HepG2 (cell line): Measurements from ENCODE around the gene AP2S1. TPM values are rescaled to one million over a fixed set of nuclear protein-coding genes. Genes with fewer than 3 reads are reported as not detected.

Experiments used
- BCL6 ChIP-seq: IDR thresholded peaks from 2 replicates; pipeline ENCODE4 v1.6.1; 2016; ENCODE audit warnings: missing genetic modification reagents, missing compliant biosample characterization
- ESRRA ChIP-seq: sonication (generic); formaldehyde crosslinking; IDR thresholded peaks from 2 replicates; pipeline ENCODE4 v1.5.1; 2020; ENCODE audit warnings: mild to moderate bottlenecking, low read depth, missing genetic modification reagents
- FOXK1 ChIP-seq: sonication (generic); formaldehyde crosslinking; IDR thresholded peaks from 2 replicates; pipeline ENCODE4 v1.4.0; 2020; ENCODE audit warnings: low read depth, missing genetic modification reagents, borderline replicate concordance
- GABPA ChIP-seq, 2 experiments: IDR thresholded peaks; 2 replicates each; pipeline ENCODE4 v1.6.1; 2011 to 2016; ENCODE audit warnings: low read depth in 2 of 2, low read length in 1 of 2, missing biosample characterization in 1 of 2, missing genetic modification characterization in 1 of 2
- GFI1 ChIP-seq: sonication (generic); formaldehyde crosslinking; IDR thresholded peaks from 2 replicates; pipeline ENCODE4 v1.5.0; 2020; ENCODE audit warnings: missing genetic modification reagents, mild to moderate bottlenecking, borderline replicate concordance
- JARID2 ChIP-seq: sonication (generic); formaldehyde crosslinking; IDR thresholded peaks from 2 replicates; pipeline ENCODE4 v1.8.1; 2023; ENCODE audit warnings: missing genetic modification reagents, inconsistent platforms; ENCODE audit not compliant: insufficient replicate concordance
- MAFF ChIP-seq: IDR thresholded peaks from 2 replicates; pipeline ENCODE4 v1.6.1; 2011; ENCODE audit warnings: low read depth, low read length, improper control_type of control experiment
- RBFOX2 ChIP-seq: fragments of 200-400 bp; formaldehyde crosslinking; IDR thresholded peaks from 2 replicates; pipeline ENCODE4 v1.6.1; 2017; ENCODE audit warnings: low read depth, mild to moderate bottlenecking, low read length
- TMF1 ChIP-seq: sonication (generic); formaldehyde crosslinking; IDR thresholded peaks from 2 replicates; pipeline ENCODE4 v1.8.1; 2022; ENCODE audit warnings: low read depth, missing genetic modification reagents
- ZNF121 ChIP-seq: sonication (generic); formaldehyde crosslinking; IDR thresholded peaks from 2 replicates; pipeline ENCODE4 v1.5.0; 2020; ENCODE audit warnings: mild to moderate bottlenecking, missing genetic modification reagents
- ZNF225 ChIP-seq: sonication (generic); formaldehyde crosslinking; IDR thresholded peaks from 2 replicates; pipeline ENCODE4 v1.4.0; 2020; ENCODE audit warnings: mild to moderate bottlenecking, missing genetic modification reagents
- ZNF296 ChIP-seq: sonication (generic); formaldehyde crosslinking; conservative IDR thresholded peaks from 2 replicates; pipeline ENCODE4 v1.5.0; 2020; ENCODE audit warnings: mild to moderate bottlenecking, missing genetic modification reagents
- ZNF317 ChIP-seq: sonication (generic); formaldehyde crosslinking; IDR thresholded peaks from 2 replicates; pipeline ENCODE4 v1.5.0; 2020; ENCODE audit warnings: mild to moderate bottlenecking, missing genetic modification reagents
- ZNF468 ChIP-seq: sonication (generic); formaldehyde crosslinking; IDR thresholded peaks from 2 replicates; pipeline ENCODE4 v1.8.0; 2022; ENCODE audit warnings: mild to moderate bottlenecking, moderate library complexity, missing genetic modification reagents
- ZNF484 ChIP-seq: sonication (generic); formaldehyde crosslinking; IDR thresholded peaks from 2 replicates; pipeline ENCODE4 v1.5.1; 2020; ENCODE audit warnings: mild to moderate bottlenecking, low read depth, missing genetic modification reagents, borderline replicate concordance
- ZSCAN12 ChIP-seq: sonication (generic); formaldehyde crosslinking; IDR thresholded peaks from 2 replicates; pipeline ENCODE4 v1.9.0; 2021; ENCODE audit warnings: mild to moderate bottlenecking, missing genetic modification reagents
- polyA plus RNA-seq, 8 experiments: library from polyadenylated mRNA; depleted of rRNA in 3 of 8; stranded (reverse) in 7 of 8; unstranded in 1 of 8; fragments of >200 nt; fragmentation: Illumina TruSeq in 4 of 8; extraction: Trizol in 4 of 8; gene quantifications; 2 replicates each; pipeline versions ENCODE4 v1.2.1 to v1.2.3, GENCODE V29; 2011 to 2016; ENCODE audit warnings: low read depth in 4 of 8, missing spikeins in 1 of 8, mixed read lengths in 1 of 8; ENCODE audit not compliant: insufficient read depth in 1 of 8
- total RNA-seq, 5 experiments: library from RNA; depleted of rRNA; stranded (reverse); fragments of >200 nt; fragmentation: Illumina TruSeq; extraction: Trizol; gene quantifications; 2 replicates each; pipeline ENCODE4 v1.2.3, GENCODE V29; 2016; ENCODE audit warnings: low read depth in 1 of 5
- TF ChIP-seq, protein P1 (sequence below): sonication (generic); formaldehyde crosslinking; IDR thresholded peaks from 2 replicates; pipeline ENCODE4 v1.4.0; 2020; ENCODE audit warnings: mild to moderate bottlenecking, missing genetic modification reagents, borderline replicate concordance
- TF ChIP-seq, protein P2 (sequence below): sonication (generic); formaldehyde crosslinking; IDR thresholded peaks from 2 replicates; pipeline ENCODE4 v1.8.1; 2023; ENCODE audit warnings: mild to moderate bottlenecking, missing genetic modification reagents, borderline replicate concordance
- TF ChIP-seq, protein P3 (sequence below): IDR thresholded peaks from 2 replicates; pipeline ENCODE4 v1.6.1; 2016; ENCODE audit warnings: low read depth, borderline replicate concordance
- TF ChIP-seq, protein P4 (sequence below): IDR thresholded peaks from 2 replicates; pipeline ENCODE4 v1.6.1; 2016; ENCODE audit warnings: missing biosample characterization, missing genetic modification reagents, low read depth
- TF ChIP-seq, protein P5 (sequence below): sonication (generic); formaldehyde crosslinking; IDR thresholded peaks from 2 replicates; pipeline ENCODE4 v1.4.0; 2020; ENCODE audit warnings: missing genetic modification reagents
- TF ChIP-seq, protein P6 (sequence below): sonication (generic); formaldehyde crosslinking; IDR thresholded peaks from 2 replicates; pipeline ENCODE4 v1.4.0; 2020; ENCODE audit warnings: mild to moderate bottlenecking, missing genetic modification reagents
- TF ChIP-seq, protein P7 (sequence below): sonication (generic); formaldehyde crosslinking; IDR thresholded peaks from 2 replicates; pipeline ENCODE4 v1.4.0; 2020; ENCODE audit warnings: missing genetic modification reagents

The AP2S1 gene
- total and polyA plus RNA-seq, 2 of the 13 experiments (the other 11 are each of a cell fraction or from before 2014, with no cell fraction given) = 45.2 to 86.1 TPM

DNA sequence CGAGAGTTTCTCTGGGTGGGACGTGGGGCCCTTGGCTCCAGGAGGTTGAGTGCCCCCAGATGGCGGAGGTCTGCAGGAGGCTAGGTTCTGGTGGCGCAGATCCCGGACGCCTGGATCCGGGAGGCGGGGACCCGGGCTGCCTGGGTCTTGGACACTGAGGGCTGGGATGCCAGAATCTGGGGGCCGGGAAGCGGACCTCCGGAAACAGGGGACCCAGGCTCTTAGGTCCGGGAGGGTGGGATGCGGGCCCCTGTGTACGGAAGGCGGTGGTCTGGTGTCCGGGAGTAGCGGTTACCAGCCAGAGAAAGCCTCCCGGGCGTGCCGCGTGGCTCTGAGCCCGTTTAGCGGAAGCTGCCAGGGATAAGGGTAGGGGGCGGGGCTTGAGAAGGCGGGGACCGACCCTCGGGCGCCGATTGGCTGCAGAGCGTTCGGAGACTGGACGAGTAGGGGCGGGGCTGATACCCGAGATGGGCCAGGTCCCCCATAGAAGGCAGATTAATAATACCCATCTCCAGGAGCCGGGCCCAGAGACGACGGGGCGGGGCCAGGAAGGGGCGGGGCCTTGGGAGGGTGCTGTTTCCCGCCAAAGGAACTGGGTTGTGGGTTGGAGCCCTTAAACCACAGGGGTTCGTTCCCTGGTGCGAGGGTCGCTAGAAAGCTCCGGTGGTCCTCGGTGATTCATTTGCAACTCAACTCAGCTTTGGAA, 62.2 kb downstream of the AP2S1 start, which contains the start of gene SLC1A5 (continued):
- TF ChIP-seq ZSCAN12 (CRISPR knock-in tag) (peak; percentile 74), ZNF225 (no peak), JARID2 (CRISPR knock-in tag) (peak; percentile 91), ZNF484 (CRISPR knock-in tag) (no peak), TMF1 (CRISPR knock-in tag) (no peak), ZNF121 (CRISPR knock-in tag) (0 out of 2 replicates have a peak, but pooled peaks have one; percentile 30), MAFF (no peak), RBFOX2 (peak; percentile 94), ZNF296 (CRISPR knock-in tag) (no peak), ZNF468 (CRISPR knock-in tag) (no peak), GABPA (IDR thresholded peaks at IDR 0.05; ENCODE audit: low read depth, low read length) (peak; percentile 25; the same call in 1 of the 2 replicates), GABPA (CRISPR knock-in tag; IDR thresholded peaks at IDR 0.05; ENCODE audit: low read depth) (peak; percentile 74), ESRRA (CRISPR knock-in tag) (peak; percentile 25; the same call in 1 of the 2 replicates), GFI1 (peak; percentile 55; the same call in 1 of the 2 replicates), BCL6 (CRISPR knock-in tag) (peak; percentile 45; the same call in 1 of the 2 replicates), FOXK1 (CRISPR knock-in tag) (peak; percentile 82; the same call in 1 of the 2 replicates), ZNF317 (CRISPR knock-in tag) (peak; percentile 48; the same call in 1 of the 2 replicates)
- TF ChIP-seq, protein P1, sequence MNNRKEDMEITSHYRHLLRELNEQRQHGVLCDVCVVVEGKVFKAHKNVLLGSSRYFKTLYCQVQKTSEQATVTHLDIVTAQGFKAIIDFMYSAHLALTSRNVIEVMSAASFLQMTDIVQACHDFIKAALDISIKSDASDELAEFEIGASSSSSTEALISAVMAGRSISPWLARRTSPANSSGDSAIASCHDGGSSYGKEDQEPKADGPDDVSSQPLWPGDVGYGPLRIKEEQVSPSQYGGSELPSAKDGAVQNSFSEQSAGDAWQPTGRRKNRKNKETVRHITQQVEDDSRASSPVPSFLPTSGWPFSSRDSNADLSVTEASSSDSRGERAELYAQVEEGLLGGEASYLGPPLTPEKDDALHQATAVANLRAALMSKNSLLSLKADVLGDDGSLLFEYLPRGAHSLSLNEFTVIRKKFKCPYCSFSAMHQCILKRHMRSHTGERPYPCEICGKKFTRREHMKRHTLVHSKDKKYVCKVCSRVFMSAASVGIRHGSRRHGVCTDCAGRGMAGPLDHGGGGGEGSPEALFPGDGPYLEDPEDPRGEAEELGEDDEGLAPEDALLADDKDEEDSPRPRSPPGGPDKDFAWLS (CRISPR knock-in tag) = no peak
- TF ChIP-seq, protein P2, sequence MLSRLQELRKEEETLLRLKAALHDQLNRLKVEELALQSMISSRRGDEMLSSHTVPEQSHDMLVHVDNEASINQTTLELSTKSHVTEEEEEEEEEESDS (CRISPR knock-in tag) = no peak
- TF ChIP-seq, protein P3, sequence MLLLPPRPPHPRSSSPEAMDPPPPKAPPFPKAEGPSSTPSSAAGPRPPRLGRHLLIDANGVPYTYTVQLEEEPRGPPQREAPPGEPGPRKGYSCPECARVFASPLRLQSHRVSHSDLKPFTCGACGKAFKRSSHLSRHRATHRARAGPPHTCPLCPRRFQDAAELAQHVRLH = peak; percentile 91
- TF ChIP-seq, protein P4, sequence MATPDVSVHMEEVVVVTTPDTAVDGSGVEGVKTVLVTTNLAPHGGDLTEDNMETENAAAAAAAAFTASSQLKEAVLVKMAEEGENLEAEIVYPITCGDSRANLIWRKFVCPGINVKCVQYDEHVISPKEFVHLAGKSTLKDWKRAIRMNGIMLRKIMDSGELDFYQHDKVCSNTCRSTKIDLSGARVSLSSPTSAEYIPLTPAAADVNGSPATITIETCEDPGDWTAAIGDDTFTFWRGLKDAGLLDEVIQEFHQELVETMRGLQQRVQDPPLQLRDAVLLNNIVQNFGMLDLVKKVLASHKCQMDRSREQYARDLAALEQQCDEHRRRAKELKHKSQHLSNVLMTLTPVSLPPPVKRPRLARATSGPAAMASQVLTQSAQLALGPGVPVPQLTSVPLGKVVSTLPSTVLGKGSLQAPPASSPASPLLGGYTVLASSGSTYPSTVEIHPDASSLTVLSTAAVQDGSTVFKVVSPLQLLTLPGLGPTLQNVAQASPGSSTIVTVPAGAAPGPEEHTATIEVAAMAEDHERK (CRISPR knock-in tag) = no peak
- TF ChIP-seq, protein P5, sequence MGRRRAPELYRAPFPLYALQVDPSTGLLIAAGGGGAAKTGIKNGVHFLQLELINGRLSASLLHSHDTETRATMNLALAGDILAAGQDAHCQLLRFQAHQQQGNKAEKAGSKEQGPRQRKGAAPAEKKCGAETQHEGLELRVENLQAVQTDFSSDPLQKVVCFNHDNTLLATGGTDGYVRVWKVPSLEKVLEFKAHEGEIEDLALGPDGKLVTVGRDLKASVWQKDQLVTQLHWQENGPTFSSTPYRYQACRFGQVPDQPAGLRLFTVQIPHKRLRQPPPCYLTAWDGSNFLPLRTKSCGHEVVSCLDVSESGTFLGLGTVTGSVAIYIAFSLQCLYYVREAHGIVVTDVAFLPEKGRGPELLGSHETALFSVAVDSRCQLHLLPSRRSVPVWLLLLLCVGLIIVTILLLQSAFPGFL (CRISPR knock-in tag) = no peak
- TF ChIP-seq, protein P6, sequence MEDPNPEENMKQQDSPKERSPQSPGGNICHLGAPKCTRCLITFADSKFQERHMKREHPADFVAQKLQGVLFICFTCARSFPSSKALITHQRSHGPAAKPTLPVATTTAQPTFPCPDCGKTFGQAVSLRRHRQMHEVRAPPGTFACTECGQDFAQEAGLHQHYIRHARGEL = no peak
- TF ChIP-seq, protein P7, sequence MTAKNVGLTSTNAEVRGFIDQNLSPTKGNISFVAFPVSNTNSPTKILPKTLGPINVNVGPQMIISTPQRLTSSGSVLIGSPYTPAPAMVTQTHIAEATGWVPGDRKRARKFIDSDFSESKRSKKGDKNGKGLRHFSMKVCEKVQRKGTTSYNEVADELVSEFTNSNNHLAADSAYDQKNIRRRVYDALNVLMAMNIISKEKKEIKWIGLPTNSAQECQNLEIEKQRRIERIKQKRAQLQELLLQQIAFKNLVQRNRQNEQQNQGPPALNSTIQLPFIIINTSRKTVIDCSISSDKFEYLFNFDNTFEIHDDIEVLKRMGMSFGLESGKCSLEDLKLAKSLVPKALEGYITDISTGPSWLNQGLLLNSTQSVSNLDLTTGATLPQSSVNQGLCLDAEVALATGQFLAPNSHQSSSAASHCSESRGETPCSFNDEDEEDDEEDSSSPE (CRISPR knock-in tag) = peak; percentile 85
